Neural cell (in vitro differentiated cells): Measurements from ENCODE around the gene NME7.

Experiments
- EP300 ChIP-seq: fragments of 450-650 bp; conservative IDR thresholded peaks from 2 replicates; pipeline ENCODE4 v1.6.1; 2014; ENCODE audit warnings: antibody characterized with exemption, mild to moderate bottlenecking, moderate library complexity; ENCODE audit not compliant: poor library complexity, severe bottlenecking
- EZH2 ChIP-seq: fragments of 200-600, 300-800 bp; shearing (Covaris generic), sonication (generic); IDR thresholded peaks from 2 replicates; pipeline ENCODE4 v1.6.1; 2014; ENCODE audit warnings: antibody characterized with exemption, low read length, borderline replicate concordance, mild to moderate bottlenecking; ENCODE audit not compliant: insufficient read depth, poor library complexity, severe bottlenecking
- MXI1 ChIP-seq: fragments of 450-650 bp; conservative IDR thresholded peaks from 2 replicates; pipeline ENCODE4 v1.6.1; 2014; ENCODE audit warnings: antibody characterized with exemption, mild to moderate bottlenecking; ENCODE audit not compliant: poor library complexity, severe bottlenecking
- TAF1 ChIP-seq: IDR thresholded peaks from 2 replicates; pipeline ENCODE4 v1.6.1; 2012; ENCODE audit warnings: low read depth
- TF ChIP-seq, protein P1 (sequence below): fragments of 450-650 bp; IDR thresholded peaks from 2 replicates; pipeline ENCODE4 v1.5.1; 2014; ENCODE audit warnings: antibody characterized with exemption, mild to moderate bottlenecking, moderate library complexity; ENCODE audit not compliant: poor library complexity, severe bottlenecking

DNA sequence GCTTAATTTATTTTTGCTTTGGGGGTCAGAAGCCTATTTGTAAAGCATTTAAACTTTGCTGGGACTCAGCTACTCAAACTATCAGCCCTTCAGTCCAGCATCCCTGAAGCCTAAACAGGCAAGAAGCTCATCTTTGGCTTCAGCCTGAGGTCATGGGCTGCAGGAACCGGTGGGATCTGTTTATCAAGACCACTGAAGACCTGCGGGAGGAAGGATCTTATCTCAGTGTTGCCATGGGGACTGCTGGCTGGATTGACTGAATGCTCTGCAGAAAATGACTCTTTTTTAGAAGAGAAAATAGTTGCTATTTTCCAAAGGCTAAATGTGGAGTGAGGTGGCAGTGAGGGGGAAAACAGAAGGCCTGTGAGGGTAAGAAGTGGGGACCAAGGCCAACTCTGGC, 281.7 kb downstream of the NME7 start:
- TF ChIP-seq, protein P1, sequence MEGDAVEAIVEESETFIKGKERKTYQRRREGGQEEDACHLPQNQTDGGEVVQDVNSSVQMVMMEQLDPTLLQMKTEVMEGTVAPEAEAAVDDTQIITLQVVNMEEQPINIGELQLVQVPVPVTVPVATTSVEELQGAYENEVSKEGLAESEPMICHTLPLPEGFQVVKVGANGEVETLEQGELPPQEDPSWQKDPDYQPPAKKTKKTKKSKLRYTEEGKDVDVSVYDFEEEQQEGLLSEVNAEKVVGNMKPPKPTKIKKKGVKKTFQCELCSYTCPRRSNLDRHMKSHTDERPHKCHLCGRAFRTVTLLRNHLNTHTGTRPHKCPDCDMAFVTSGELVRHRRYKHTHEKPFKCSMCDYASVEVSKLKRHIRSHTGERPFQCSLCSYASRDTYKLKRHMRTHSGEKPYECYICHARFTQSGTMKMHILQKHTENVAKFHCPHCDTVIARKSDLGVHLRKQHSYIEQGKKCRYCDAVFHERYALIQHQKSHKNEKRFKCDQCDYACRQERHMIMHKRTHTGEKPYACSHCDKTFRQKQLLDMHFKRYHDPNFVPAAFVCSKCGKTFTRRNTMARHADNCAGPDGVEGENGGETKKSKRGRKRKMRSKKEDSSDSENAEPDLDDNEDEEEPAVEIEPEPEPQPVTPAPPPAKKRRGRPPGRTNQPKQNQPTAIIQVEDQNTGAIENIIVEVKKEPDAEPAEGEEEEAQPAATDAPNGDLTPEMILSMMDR: no peak
- no peak for TF ChIP-seq EZH2
- no peak for TF ChIP-seq TAF1
- no peak for TF ChIP-seq MXI1
- no peak for TF ChIP-seq EP300
